Measurements from ENCODE around the gene MUSTN1.

Gene MUSTN1

DNA sequence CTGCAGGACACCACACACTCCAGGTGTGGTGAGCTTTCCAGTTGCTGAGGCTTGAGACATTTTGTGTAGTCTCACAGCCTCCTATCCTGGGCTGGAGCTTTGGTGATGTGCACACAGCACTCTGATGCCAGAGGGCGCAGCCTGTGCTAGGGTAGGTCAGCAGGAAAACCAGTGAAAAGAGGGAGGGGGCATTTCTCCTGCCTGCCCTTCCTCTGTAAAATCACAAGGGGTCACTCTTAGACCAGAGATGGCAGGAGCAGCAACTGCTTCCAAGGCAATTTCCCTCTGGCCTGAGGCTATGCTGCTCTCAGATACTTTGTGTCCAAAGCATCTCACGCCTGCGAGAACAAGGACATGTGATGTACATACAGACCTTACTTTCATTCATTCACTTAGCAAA, 16.5 kb upstream of the MUSTN1 start:
- DNase-seq: peak; percentile 36 to 38

DNA sequence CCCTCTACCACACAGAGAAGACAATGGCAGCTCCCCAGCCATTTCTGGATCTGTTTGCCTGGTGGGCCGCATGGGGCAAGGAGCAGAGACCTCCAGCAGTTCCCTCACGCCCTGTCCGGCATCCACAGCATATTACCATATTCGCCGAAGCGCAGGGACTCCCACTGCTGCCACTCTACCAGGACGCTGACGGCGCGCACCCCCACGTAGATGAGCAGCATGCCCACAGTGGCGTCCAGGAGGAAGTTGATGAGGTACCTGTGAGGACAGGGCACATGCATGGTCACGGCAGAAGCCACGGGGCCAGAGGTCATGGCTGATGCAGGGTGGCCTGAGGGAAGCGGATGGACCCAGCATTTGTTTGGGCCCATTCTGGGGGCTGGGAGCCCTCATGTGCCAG, 14.8 kb upstream of the MUSTN1 start:
- DNase-seq: no peak

DNA sequence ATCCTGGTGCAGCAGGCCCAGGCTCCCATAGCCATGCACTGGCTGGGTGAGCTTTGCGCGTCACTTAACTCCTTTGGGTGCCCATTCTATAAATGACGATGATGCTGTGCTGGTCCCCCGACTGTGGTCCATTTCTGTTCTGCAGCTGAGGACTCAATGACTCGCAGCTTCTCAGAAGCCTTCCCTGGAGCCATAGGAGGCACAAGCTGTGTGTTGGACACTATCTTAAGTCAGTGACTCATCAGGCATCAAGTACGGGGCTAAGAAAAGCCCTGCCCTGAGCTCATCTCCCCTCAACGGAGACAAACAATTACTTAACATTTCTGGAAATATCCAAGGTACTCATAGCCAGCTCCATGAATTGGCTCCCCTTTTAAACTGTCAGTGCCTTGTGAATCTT, 13.8 kb upstream of the MUSTN1 start:
- DNase-seq: peak in 1 of 2 donors; percentile 52

DNA sequence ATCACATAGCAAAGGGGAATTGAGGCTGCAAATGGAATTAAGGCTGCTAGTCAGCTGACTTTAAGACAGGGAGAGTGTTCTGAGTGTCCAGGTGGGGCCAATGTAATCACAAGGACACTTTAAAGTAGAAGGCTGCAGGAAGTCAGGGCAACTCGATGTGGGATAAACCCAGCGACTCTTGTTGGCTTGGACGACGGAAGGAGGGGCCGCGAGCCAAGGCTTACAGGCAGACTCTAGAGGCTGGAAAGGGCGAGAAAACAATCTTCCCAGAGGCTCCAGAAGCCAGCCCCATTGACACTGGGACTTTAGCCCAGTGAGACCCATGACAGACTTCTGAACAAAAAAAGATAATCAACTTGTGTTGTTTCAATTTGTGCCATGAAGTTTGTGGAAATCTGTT, 12.9 kb upstream of the MUSTN1 start:
- DNase-seq: no peak

DNA sequence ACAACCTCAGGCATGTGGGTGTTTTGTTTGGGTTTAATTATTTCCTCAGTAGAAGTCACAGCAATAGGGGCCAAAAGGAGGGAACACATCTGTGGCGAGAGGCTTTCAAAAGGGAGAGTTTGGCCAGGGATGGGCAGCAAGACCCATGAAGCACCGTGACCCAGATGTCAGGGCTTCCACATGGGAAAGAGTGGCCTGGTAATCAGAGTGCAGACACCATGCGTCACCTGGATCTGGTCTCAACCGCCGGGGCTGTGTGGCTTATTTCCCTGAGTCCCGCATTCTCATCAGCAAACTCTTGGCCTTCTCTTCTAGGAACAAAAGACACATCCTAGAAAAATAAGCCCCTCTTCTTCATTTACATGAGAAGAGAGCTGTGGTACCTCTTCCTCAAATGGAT, 12.4 kb upstream of the MUSTN1 start:
- DNase-seq: no peak

DNA sequence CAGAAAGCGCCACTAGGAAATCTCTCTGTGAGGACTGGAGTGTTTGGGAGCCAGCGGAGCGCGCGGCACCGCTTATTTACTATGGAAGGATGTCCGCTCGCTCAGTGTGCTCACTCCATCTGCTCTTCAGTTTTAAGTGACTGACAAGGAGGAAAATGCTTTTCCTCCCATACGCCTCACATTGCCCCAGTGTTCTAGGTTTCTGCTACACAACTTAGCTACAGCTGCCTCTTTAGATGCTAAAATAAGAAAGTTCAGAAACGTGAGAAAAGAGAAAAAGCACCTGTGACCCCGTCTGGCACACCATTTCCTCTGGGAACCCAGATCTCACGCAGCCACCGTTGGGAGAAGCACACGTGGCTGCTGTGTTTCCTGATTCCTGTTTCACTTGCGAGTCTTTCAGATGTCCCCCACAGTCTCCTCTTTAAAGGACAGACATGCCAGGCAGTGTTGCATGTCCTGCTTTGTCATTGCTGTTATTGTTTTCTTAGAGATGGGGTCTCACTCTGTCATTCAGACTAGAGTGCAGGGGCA, 11.7 kb upstream of the MUSTN1 start:
- no peak for DNase-seq

DNA sequence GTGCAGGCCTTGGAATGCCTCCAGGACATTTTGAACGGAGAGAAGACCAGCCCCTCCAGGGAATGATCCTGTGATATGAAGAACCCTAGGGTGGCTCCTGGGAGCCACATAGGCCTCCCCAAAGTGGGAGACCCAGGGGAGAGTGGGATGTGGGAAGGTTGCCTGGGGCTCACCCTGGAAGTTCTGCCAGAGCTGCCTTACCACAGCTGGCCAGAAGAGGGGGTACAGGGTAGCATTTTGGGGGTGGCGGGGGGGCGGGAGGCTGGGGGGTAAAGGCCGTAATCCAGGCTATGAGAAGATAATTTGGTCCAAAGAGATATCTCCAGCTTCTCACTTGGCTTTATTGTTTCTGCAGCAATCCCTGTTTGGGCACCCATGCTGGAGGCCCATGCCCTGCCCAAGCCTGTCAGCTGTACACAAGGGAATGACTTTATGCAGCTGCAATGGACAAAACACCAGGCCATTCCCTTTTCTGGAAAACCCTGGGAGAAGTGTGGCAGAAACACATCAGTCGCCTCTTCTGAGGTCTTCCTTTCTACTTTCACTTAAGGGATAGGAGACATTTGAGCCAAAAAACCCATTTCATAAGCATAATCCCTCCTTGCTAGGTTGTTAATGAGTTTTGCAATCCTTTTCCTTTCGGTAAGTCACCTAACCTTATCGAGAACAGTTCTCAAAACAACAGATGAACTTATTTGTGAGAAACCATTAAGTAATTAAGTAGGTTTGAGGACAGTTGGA, 11.0 kb upstream of the MUSTN1 start:
- no peak for DNase-seq

DNA sequence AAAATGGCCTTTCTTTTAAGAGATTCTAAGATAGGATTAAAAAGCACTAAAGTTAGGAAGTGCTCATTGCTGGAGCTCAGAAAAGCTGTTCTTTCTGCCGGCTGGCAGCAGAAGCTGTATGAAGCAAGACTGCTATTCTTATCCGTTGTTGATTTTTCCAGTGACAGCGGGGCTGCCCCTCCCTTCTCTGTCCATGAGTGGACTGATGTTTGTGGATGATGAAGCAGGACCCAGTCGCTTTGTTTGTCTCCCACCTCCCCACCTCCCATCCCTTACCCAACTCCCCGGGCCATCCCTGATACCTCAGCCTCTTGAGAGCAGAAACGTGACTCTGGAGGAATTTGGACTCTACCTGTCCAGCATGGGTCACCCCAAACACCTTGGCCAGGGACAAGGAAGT, 10.3 kb upstream of the MUSTN1 start:
- peak; percentile 51 to 70 for DNase-seq

DNA sequence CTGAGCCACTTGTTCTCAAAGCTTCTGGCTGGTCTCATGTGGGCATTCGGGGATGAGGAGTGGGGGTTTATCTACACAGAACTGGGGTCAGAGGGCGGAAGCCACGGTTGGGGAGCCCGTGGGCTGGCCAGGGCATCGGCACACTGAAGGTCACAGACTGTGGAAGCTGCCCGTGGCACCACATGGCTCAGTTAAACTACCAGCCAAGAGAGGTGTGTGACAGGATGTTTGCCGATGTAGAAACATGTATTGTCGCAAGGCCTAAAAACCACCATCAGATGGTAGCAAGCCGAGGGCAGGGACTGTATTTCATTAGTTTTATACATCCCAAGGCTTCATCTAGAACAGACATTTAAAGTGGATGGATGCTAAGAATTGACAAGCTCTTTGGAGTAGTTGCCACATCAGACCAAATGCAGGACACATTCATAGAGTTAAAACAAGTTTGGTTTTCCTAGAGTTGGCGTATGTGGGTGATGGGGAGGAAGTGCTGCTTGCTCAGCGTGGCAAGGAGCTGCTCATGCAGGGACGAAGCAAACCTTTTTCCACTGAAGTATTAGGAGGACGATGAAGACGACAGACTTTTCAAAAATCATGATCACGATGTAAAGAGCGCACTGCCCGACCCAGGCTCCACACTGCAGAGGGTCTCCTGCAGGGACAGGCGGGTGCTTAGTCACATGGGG, 9.6 kb upstream of the MUSTN1 start:
- peak; percentile 69 to 73 for DNase-seq

DNA sequence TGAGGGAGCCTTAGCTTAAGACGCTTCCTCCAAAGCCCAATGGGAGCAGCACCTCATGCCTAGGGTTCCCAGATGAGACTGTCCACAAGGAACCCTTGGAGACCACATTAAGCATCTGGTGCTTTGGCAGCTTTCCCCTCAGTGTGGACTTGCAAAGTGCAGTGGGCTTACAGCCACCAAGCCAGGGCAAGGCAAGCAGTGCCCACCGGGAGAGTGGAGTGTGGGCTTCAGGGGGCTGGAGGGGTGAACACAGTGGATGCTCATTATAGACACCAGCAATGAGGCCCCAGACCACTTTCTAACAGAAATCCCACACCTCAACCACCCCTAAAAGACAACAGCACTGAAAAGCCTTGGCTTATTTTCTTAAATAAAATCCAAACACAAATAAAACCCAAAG, 9.1 kb upstream of the MUSTN1 start:
- DNase-seq: no peak

DNA sequence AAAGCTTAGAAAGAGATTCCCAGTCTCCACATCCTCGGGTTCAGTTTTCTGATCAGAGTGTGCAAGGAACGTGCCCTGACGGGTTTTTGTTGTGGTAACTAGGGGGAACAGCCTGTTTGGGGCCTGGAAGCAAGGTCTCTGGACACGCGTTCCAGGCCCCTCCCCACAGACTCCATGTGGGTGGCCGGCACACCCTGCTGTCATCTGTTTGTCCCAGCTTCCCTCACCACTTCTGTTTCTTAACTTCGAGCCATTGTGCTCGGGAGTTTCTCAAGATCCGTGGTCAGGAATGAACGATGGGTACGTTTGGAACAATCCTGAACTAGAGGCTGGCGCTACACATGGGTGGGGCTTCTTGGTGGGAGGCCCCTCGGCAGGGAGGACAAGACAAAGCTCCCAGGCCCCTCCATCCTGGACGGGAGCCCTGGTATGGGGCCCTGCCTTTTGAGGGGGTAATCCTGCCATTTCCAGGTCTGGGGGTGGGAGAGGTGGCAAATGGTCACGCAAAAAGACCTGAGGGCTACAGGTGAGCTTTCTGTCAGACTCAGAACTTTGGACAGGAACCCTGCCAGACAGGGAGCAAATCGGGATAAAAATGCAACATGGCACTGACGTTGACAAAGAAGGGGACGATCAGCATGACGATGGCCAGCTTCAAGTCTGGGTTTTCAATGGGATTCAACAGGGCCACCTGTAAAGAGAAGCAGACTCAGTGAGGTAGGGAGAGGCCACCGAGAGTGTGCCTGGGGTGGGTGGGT, 8.5 kb upstream of the MUSTN1 start:
- DNase-seq: peak; percentile 81 to 82

DNA sequence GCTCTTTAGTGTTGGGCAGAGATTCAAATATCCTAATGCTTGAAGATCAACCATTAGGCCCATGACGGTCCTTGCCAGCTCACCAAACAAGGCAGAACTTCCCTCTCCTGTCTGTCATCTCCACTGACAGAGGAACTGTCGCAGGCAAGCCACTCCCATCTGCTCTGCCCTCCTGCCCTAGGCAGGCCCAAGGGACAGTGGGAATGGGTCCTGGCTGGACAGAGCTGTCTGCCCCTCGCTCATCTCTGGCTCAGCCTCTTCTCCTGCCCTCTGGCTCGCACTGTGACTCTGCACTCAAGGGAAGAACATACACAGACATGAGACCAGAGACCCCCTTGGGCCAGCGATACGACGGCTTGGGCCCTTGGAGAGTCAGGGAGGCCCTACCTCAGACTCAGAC, 7.6 kb upstream of the MUSTN1 start:
- peak; percentile 54 to 78 for DNase-seq

DNA sequence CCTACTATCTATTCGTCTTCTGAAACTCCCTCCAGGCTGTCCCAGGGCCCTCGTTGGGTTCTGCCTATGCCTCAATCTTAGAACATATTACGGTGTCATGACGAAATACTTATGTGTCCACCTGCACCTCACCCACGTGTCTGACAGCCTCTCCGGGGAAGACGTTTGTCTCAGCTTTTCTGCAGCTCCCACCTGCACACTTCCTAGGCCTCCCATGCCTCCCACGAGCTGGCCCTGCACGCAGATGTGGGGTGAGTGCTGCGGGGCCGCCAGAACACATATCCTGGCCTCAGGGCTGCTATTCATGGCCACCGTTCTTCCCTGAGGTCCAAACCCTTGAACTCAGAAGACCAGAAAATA, 7.1 kb upstream of the MUSTN1 start:
- no peak for DNase-seq

DNA sequence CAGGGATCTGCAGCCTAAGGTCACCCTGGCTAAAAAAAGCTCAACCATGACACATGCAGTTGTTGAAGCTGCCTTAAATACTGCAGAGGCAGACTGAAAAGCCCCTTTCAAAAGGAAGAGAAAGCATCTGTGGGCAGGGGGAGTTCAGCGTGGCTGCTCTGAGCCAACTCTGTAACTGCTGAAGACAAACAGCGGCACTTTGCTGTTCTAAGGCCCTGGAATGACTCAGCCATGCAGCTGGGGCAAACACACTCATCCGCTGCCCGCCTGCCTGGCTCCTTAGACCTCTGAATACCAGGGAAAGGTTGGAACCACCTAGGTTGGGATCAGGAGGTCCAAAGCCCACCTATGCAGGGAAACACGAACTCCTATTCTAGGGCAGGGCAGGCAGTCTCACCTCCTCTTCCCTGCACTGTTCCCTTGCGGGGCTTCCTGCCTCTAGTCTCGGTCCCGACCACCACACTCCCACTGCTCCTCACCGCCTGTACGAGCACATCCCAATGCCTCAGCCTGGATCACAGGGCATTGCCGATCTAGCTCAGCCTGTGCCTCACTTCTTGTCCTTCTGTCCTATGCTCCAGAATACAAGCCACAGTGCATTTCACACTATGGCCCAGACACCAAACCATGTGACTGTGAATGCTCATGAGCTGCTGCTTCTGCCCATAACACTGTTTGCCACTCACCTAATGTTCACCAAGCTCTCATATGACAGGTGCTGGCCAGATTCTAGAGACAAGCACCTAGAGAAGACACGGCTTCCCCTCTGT, 6.6 kb upstream of the MUSTN1 start:
- no peak for DNase-seq

DNA sequence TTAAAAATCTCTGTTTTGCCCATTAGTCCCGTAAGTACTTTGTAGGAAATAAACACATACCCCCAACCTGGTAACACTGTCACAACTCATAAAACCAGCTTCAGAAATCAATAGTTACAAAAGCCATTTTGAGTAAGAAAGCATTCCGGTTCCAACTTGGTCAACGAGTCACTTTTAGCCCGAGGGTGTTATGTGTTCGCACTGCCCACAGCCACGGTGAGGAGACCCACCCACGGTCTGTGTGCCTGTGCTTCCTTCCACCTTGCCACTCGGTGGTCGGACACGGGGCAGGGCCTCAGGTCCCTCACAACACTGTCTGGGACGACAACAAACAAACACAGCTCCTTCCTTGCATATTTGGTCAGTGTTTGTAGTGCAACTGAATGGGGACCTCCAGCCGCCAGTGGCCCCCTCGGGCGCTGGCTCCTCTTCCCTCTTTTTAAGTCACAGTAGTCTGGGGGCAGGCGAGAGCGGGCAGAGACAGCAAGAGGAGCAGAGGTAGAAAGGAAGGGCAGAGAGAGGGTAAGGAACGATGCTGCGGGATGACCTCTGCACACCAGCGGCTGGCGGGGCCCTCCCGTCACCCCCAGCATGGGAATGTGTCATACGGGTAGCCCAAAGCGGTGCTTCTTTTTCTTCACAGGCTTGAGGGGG, 5.2 kb upstream of the MUSTN1 start:
- DNase-seq: no peak

DNA sequence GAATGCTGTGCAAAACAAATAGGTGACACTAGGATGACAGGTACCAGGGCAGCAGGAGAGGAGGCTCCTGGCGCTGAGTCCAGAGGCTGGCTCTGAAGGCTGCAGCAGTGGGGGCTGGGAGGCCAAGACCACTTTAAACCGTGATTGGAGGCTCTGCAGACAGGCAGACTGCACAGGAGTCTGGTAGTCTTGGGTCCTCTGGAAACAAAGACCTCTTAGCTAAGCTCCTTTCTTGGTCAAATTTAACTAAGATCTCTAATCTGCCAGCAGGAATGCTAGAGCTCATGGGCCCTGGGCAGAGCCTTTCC, 4.4 kb upstream of the MUSTN1 start:
- DNase-seq: no peak

DNA sequence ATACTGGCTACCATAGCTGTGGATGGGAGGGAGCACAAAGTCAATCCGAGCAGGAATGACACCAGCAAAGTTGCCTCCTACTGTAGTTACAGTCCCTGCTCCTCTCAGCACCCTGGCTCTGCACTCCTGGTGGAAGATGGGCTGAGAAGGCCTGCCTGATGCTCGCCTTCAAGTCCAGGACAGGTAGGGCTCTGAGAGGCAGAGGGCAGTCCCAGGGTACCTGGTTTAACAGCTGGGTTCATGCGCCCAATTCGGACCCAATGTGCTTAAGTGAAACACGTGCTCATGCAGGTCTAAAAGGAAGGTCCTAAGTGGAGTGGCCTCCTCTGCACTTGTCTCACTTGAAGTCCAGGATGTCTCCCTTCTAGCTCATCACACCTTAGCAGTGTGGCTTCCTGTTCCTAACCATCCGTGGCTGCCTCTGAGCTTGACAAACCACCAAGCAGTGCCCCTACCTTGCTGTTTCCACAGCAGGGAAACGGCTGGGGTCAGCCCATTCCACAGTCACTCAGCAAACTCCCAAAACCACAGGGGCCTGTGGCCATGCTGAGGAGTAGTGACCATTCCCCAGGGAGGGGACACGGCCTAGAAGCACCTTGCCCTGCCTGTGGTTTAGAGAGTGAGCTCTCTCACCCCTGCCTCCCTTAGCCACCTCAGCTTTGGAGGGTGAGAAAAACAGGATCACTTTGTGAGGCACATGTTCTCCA, 3.9 kb upstream of the MUSTN1 start:
- DNase-seq: no peak

DNA sequence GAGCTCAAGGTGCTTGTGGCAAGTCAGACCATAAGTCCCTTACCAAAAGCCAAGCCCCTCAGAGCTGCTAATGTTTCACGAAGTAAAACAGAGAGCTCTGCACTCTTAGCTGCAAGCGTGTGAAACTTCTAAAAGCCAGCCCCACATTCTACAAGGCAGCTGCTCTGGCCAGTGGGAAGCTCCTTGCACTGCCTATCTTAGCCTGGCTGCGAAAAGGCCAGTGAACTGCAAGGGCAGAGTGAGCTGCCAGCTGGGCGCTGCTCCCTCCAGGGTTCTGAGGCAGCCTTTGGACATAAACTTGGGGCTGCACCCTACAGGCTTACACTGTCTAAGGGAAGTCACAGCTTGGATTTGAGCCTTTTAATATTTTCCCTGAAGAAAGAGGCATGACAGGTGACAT, 2.2 kb upstream of the MUSTN1 start:
- no peak for DNase-seq

DNA sequence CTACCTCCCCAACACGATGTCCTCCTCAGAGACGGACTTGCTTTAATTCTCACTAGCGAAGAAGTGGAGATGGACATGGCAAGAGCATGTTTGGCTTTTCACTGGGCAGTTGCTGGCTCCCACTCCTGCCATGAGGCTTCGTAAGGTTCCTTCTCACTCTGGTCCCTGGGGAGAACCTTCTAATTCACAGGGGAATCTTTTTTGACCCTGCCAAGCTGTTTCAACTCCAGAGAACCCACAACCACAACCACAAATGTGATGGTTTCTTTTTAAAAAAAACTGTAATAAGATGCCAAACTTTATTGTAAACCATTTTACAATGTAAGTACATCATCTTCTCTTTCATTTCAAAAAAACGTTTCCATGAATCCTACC, 1.6 kb upstream of the MUSTN1 start:
- DNase-seq: no peak

DNA sequence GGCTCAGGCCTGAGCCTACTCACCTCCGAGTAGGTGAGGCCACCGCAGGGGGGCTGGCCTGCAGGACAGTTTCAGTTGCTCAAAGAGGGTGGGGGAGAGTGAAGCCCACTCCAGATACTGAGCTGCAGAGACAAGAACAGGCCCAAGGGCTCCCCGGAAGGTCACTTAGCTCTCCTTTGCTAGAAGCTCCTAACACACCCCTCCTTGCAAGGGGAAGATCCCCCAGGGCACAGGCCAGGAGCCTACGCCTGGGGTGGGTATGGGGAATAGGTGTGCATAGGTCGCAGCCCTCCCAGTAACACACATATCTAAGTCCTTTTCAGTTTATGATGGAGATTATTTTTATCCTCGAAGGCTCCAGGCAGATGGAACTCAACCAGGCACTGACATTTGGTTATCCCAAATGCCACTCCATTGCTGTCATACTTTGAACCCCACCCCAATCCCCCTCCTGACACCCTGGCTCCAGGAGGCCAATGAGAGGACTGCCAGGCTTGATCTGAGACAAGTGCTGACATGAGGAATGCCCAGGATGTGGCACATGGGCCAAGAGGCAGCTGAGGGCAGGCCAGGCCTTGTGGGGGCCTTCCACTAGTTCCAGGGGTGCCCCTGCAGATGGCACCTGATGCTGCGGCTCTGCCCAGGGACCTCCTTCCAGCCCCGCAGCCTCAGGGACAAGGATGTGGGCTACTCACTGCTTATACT, 1.1 kb upstream of the MUSTN1 start:
- DNase-seq: no peak

DNA sequence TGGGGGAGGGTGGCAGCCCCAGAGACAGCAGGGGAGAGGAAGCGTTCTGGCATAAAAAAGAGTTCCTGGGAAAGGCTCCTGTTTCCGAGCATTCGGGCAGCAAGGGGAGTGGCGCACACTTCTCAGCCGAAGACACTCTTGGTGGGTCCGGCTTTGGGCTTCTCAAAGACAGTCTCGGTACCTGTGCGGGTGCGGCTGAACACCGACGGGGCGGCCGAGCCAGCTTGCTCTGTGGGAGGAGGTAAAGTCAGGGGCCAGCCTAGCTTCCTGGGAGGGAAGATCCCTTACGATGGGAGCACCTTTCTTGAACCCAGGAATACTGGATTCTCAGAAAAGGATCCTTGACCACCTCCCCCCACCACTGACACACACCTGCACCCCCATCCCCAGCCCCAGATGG, 1.6 kb downstream of the MUSTN1 start:
- no peak for DNase-seq

All from inflammatory macrophage (primary cell).